Cardiac fibroblast (primary cell): ENCODE data around the gene FYB1.
A peak's percentile ranks its signal among the peaks of the same experiment; 100 is the strongest.

Experiments
- DNase-seq, 2 donors: peaks; one replicate each; pipeline versions ENCODE4 v3.0.0 to v3.0.0-alpha.2; 2010; ENCODE audit warnings: low read depth in 2 of 2
- H3K4me3 ChIP-seq, 2 donors: replicated peaks in 1 of 2; 1 replicate in 1 of 2; 2 replicates in 1 of 2; pipeline ENCODE4 v1.5.1; 2011; ENCODE audit warnings: low read depth in 2 of 2, low read length in 2 of 2, mild to moderate bottlenecking in 2 of 2, moderate library complexity in 1 of 2
- CTCF ChIP-seq: IDR thresholded peaks from one replicate; pipeline ENCODE4 v1.5.1; 2011; ENCODE audit warnings: low read depth, mild to moderate bottlenecking, low read length, inconsistent platforms

Gene FYB1

DNA sequence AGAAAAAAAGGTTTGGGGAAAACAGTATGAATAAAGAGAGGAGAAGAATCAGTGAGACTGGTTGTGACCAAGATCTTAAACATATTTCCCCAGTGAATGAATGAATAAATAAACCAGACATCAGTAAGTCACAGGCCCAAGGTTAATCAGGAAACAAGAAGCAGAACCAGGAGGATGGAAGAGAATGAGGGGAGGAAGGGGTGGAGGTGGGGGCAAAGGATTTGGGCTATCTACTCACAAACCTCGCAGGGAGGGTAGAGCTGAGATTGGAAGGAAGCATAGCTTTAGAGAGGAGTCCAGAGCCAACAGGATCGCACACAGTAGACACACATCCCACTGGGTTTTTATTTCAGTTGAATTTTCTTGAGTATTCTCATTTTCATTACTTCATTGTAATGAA is 97.4 kb downstream of the FYB1 start:
- TF ChIP-seq CTCF: no peak
- no peak overlapping the region for H3K4me3 ChIP-seq
- no peak for DNase-seq

DNA sequence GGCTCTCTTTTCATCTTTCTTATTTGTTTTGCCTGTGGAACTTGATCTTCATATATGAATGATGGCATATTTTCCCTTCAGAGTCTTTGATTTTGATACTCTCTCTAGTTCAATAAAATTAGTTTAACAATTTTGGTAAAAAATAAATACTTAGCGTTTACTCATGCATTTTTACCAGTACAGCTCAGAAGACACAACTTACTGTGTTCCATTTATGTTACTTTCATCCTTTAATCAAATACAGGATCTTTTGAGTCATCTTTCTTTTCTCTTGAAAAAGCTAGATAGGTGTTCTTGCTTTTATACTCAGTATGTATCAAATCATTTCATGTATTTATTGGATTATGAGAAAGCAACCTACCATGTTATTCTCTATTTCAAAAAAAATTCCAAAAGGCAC is 98.0 kb downstream of the FYB1 start:
- no peak overlapping the region for H3K4me3 ChIP-seq
- no peak for TF ChIP-seq CTCF
- DNase-seq: no peak

DNA sequence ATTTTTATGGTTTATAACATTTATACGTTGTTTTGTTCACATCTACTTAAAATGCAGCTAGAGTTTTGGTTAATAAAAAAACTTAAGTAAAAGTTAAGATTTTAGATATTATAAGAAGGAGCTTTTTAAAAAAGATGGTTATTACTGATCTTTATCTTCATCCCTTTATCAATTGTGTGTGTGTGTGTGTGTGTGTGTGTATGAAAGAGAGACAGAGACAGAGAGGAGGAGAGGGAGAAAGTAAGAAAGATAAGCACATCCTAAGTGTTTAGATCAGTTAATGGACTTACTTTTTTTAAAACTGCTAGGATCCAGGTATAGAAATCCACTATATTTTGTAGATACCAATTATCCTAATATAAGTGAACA is 99.3 kb downstream of the FYB1 start:
- no peak for DNase-seq
- no peak for TF ChIP-seq CTCF
- H3K4me3 ChIP-seq: no peak overlapping the region

DNA sequence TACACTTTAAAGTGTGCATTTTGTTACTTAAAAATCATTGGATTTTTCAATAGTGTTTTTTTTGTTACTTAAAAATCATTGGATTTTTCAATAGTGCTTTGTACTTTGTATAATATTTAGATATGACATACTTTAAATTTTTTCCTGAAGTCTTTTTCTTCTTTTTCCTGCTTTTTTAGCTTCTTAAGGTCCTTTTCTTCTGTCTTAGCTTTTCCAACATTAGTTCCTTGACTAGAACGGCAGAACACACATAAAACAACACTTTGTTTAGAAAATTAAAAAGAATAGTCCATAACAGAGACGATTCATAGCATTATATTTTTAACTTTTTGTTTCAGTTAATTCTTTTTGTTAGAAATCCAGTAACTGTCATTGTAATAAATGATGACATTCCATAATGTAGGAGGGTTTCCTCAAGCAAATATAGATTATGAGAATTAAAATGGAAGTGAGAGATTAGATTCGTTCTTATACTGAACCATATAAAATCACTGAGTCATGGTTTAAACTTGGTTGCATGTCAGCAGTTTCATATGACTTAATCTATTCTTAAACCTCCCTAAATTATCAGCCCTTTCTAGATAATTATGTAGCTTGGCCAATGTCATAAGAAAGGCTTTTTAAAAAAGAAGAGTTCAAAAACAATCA is 99.8 kb downstream of the FYB1 start:
- no peak overlapping the region for H3K4me3 ChIP-seq
- no peak for DNase-seq
- TF ChIP-seq CTCF: no peak

DNA sequence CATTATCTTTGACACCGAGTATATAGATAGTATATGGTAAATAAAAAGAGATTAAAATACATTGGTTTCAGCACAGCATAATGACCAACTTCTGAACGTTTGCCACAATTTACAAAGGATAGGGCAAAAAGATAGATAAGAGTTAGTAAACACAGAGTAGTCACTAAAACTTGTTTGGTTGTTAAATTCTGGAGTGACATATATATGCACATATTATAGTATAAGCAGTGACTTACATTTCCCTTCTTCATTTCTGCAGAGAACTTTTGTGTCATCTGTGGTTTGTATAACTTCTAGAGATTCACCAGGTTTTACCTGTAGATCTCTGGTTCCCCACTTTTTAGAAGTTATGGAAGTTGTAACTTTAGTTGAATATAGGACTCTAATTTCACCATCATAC is 100.7 kb downstream of the FYB1 start:
- TF ChIP-seq CTCF: no peak
- no peak for DNase-seq
- no peak overlapping the region for H3K4me3 ChIP-seq

- no peak overlapping the region for H3K4me3 ChIP-seq
- no peak for TF ChIP-seq CTCF
- peak; percentile 17 to 56 for DNase-seq
These were observed 102.0 kb downstream of the FYB1 start for GRCh38 chr5:39117401-39117800.
